HG02852 (cell line): Measurements from ENCODE around the gene HMCN1.
"Not testable (repeated sequence)": the region's sequence is repeated elsewhere in the genome, so short reads cannot be mapped to it uniquely, and the experiment has no call there.

Experiments used
- ATAC-seq: cut with Tn5 transposase; IDR thresholded peaks from one replicate; pipeline ENCODE4 v1.9.1; 2021; ENCODE audit warnings: mild to moderate bottlenecking, moderate library complexity; ENCODE audit not compliant: unreplicated experiment

HMCN1 gene

GRCh38 chr1:185739967-185740366 is 5.8 kb downstream of the HMCN1 start:
- peak; percentile 72 for ATAC-seq

- ATAC-seq: no peak
Observed at GRCh38 chr1:185741551-185741950, 7.4 kb downstream of the HMCN1 start.

GRCh38 chr1:185742403-185742802 is 8.2 kb downstream of the HMCN1 start:
- ATAC-seq: no peak

- ATAC-seq: no peak
Observed at GRCh38 chr1:185745165-185745564, 11.0 kb downstream of the HMCN1 start.

- ATAC-seq: no peak
Observed at GRCh38 chr1:185759061-185759460, 24.9 kb downstream of the HMCN1 start.

GRCh38 chr1:185761841-185762240 is 27.6 kb downstream of the HMCN1 start:
- ATAC-seq: no peak

GRCh38 chr1:185767508-185768120 is 33.4 kb downstream of the HMCN1 start:
- ATAC-seq: no peak

GRCh38 chr1:185768371-185768770 is 34.2 kb downstream of the HMCN1 start:
- ATAC-seq: no peak

- ATAC-seq: no peak
Observed at GRCh38 chr1:185769136-185769535, 34.9 kb downstream of the HMCN1 start.

- ATAC-seq: no peak
Observed at GRCh38 chr1:185774394-185774793, 40.2 kb downstream of the HMCN1 start.

GRCh38 chr1:185775501-185775900 is 41.3 kb downstream of the HMCN1 start:
- ATAC-seq: no peak

GRCh38 chr1:185776522-185776921 is 42.3 kb downstream of the HMCN1 start:
- no peak for ATAC-seq

GRCh38 chr1:185783860-185784259 is 49.7 kb downstream of the HMCN1 start:
- not testable (repeated sequence) for ATAC-seq

- ATAC-seq: no peak
Observed at GRCh38 chr1:185785586-185785985, 51.4 kb downstream of the HMCN1 start.

- ATAC-seq: no peak
Observed at GRCh38 chr1:185786524-185786923, 52.3 kb downstream of the HMCN1 start.

- ATAC-seq: no peak
Observed at GRCh38 chr1:185787238-185787637, 53.0 kb downstream of the HMCN1 start.

GRCh38 chr1:185788386-185788785 is 54.2 kb downstream of the HMCN1 start:
- no peak for ATAC-seq

- no peak for ATAC-seq
Observed at GRCh38 chr1:185789501-185790193, 55.5 kb downstream of the HMCN1 start.

GRCh38 chr1:185790194-185790735 is 56.1 kb downstream of the HMCN1 start:
- no peak for ATAC-seq

- no peak for ATAC-seq
Observed at GRCh38 chr1:185792040-185792439, 57.8 kb downstream of the HMCN1 start.

- ATAC-seq: not testable (repeated sequence)
Observed at GRCh38 chr1:185794495-185794894, 60.3 kb downstream of the HMCN1 start.

- ATAC-seq: no peak
Observed at GRCh38 chr1:185795181-185795580, 61.0 kb downstream of the HMCN1 start.
